Measurements from ENCODE around the gene OCA2.
"Not testable (repeated sequence)": the region's sequence is repeated elsewhere in the genome, so short reads cannot be mapped to it uniquely, and the experiment has no call there.

Gene OCA2

DNA sequence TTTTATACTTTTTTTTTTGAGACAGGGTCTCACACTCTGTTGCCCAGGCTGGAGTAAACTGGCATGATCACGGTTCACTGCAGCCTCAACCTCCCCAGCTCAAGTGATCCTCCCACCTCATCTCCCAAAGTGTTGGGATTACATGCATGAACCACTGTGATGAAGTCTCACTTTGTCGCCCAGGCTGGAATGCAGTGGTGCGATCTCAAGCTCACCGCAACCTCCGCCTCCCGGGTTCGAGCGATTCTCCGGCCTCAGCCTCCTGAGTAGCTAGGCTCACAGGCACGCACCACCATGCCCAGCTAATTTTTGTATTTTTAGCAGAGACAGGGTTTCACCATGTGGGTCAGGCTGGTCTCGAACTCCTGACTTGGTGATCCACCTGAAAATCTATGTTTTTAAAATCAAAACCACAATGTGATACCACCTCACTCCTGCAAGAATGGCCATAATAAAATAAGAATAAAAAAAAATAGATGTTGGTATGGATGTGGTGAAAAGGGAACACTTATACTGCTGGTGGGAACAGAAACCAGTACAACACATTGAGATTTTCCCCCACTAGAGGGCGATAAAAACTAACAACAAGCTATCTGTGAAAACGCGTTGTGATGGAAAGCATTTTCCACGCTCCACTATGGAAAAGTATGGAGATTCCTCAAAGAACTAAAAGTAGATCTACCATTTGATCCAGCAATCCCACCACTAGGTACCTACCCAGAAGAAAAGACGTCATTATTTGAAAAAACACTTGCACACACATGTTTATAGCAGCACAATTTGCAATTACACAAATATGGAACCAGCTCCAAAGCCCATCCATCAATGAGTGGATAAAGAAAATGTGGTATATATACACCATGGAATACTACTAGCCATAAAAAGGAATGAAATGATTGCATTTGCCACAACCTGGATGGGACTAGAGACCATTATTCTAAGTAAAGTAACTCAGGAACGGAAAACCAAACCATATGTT lies 26.8 kb upstream of the OCA2 start:
- Mint-ChIP-seq H3K4me1 (peaks cover 12% of the 10 kb centered on the region), H3K27ac (no peak overlapping the region), H3K9me3 (no peaks in the 10 kb centered on the region), H3K36me3 (peaks cover 4% of the 10 kb centered on the region), H3K4me3 (no peak overlapping the region)
- ATAC-seq (no peak), DNase-seq (ENCODE audit: low spot score in 2 of 2) (no peak)

DNA sequence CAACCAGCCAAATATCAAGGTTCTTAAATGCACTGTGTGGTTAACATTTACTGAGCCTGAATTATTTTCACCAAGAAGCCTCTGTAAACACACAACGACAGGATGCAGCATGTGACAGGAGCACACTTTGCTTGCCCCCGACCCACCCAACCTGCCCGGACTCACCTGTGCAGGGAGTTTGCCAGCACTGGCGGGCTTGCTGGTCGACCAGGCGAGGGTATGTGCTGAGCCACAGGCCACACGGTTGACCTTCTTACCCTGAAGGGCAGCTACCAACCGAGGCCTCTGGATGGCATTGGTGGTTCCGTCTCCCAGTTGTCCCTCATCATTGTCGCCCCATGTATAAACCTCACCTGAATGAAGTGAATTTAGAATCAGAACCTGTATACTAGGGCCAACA lies 25.7 kb upstream of the OCA2 start:
- no peak overlapping the region for H3K4me3 Mint-ChIP-seq
- H3K9me3 Mint-ChIP-seq = no peaks in the 10 kb centered on the region
- no peak for ATAC-seq
- H3K4me1 Mint-ChIP-seq = peaks cover 12% of the 10 kb centered on the region
- DNase-seq (ENCODE audit: low spot score in 2 of 2) = no peak
- no peak overlapping the region for H3K27ac Mint-ChIP-seq
- H3K36me3 Mint-ChIP-seq = peaks cover 10% of the 10 kb centered on the region

DNA sequence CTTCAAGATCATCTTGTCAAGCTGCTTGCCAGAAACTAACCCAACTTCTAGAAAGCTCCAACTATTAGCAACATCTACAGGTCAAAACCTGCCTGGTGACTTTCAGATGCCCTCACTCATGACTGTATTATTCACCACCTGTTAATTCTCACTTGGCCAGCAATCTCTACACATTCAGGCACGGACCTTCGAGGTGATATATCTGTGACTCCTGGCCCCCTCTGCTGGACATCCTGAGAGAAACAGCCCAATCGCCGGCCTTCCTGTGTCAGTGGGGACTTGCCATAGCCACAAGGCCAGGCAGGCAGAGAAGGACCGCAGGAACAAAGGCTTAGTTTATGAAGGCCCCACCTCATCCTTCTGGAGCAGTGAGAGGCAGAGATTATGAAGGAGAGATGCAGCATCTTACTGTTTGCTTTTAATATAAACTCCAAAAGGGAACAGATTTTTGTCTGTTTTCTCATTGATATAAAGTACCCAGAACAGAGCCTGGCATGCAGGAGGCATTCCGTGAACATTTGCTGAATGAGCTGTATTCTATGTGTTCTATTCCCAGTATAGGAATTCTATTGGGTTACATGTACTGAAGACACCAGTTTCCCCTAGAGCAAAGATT lies 24.4 kb upstream of the OCA2 start:
- Mint-ChIP-seq H3K36me3 (peaks cover 12% of the 10 kb centered on the region), H3K27ac (no peak overlapping the region)

DNA sequence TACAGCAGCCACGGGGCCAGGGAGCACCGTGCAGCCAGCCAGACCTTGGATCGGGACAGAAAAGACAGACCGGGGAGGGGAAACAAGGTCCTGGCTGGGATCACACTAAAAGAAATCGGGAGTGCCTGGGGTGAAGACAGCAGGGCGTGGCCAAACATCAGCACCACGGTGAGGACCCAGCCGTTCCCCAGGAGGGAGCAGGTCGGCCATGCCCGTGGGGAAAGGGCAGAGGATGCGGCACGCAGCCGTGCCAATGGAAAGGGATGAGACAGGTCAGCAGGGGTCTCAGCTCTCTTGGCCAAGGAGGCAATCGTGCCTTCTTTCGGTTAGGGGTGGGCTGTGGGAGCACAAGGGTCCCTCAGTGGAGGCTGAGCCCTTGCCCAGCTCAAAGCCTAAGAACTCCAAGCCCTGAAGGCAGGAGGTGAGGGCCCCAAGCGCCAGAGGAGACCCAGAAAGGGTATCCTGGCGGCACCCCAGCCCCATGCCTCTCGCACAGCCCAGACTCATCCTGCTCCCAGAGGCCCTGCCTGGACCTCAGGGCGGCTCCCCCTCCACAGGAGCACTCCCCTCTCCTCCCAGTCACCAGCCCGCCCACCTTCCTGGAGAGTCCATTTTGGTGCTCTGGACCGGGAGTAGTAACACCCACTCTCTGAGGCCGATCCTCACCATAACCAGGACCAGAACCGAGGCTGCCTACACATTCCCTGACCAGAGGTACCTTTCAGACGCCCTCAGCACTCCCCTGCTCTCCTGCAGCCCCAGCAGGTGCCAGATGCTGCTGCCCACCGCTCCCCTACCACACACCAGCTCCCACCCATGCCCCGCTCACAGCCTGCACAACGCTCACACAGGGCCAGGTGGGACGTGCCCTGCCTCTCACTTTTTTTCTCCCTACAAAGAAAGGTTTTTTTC lies 23.2 kb upstream of the OCA2 start:
- Mint-ChIP-seq H3K4me3 (no peak overlapping the region), H3K4me1 (peaks cover 12% of the 10 kb centered on the region), H3K36me3 (peaks cover 24% of the 10 kb centered on the region), H3K27ac (no peak overlapping the region), H3K9me3 (no peaks in the 10 kb centered on the region)
- DNase-seq (ENCODE audit: low spot score in 2 of 2) (no peak), ATAC-seq (peak; percentile 11)

More for the DNA sequence above, 24.4 kb upstream of the OCA2 start:
- ATAC-seq (peak; percentile 65), DNase-seq (ENCODE audit: low spot score in 2 of 2) (peak; percentile 28 to 62)
- Mint-ChIP-seq H3K4me3 (no peak overlapping the region), H3K4me1 (peaks cover 12% of the 10 kb centered on the region), H3K9me3 (no peaks in the 10 kb centered on the region)

DNA sequence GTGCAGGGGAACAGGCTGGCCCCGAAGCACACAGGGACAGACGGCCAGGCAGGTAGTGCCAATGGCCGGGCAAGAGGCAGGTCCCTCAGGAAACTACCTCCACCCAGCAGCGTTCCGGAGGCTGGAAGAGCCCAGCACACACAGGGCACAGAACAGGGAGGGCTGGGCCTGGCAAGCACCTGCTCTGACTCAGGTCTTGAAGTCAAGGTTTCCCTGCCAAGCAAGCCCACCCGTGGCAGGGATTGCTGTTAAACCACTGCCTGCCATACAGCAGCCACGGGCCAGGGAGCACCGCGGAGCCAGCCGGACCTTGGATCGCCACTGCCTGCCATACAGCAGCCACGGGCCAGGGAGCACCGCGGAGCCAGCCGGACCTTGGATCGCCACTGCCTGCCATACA lies 22.5 kb upstream of the OCA2 start:
- ATAC-seq; DNase-seq (ENCODE audit: low spot score in 2 of 2); H3K9me3 Mint-ChIP-seq; H3K27ac Mint-ChIP-seq; H3K4me3 Mint-ChIP-seq: not testable (repeated sequence)
- Mint-ChIP-seq H3K4me1 (peaks cover 12% of the 10 kb centered on the region), H3K36me3 (peaks cover 27% of the 10 kb centered on the region)

DNA sequence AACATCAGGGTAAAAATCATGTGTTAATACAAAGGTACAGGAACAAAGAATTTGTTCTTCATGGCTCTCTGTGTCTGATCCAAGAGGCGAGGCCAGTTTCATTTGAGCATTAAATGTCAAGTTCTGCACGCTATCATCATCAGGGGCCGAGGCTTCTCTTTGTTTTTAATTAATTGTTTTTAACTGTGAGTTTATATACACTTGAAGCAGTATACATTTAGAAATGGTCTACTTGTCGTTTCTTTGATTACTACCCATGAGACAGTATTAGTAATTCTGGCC lies 21.2 kb upstream of the OCA2 start:
- no peak overlapping the region for H3K27ac Mint-ChIP-seq
- no peaks in the 10 kb centered on the region for H3K9me3 Mint-ChIP-seq
- H3K4me3 Mint-ChIP-seq = no peak overlapping the region
- ATAC-seq (no peak), DNase-seq (ENCODE audit: low spot score in 2 of 2) (no peak)
- peaks cover 39% of the 10 kb centered on the region for H3K36me3 Mint-ChIP-seq
- H3K4me1 Mint-ChIP-seq = peaks cover 6% of the 10 kb centered on the region

DNA sequence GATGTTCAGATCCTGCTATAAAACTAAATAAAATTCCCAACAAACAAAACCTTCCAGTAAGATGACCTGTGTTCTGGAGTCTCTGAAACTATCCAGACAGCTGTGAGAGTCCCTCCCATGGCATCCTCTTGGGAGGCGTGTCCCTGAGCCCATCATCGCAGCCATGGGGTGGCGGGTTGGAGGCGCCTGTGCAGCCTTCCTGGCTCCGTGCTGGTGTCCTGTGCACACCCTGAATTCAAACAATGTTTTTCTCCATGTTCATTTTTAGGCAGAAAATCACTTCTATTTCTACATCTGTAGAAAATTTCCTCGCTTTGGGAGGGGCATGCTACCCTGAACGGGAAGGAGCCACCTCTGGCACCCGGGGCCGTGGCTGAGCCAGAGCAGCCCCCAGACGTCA lies 19.4 kb upstream of the OCA2 start:
- Mint-ChIP-seq H3K4me1 (peaks cover 4% of the 10 kb centered on the region), H3K27ac (no peak overlapping the region), H3K9me3 (no peaks in the 10 kb centered on the region), H3K36me3 (peaks cover 49% of the 10 kb centered on the region), H3K4me3 (no peak overlapping the region)
- ATAC-seq (no peak), DNase-seq (ENCODE audit: low spot score in 2 of 2) (no peak)

DNA sequence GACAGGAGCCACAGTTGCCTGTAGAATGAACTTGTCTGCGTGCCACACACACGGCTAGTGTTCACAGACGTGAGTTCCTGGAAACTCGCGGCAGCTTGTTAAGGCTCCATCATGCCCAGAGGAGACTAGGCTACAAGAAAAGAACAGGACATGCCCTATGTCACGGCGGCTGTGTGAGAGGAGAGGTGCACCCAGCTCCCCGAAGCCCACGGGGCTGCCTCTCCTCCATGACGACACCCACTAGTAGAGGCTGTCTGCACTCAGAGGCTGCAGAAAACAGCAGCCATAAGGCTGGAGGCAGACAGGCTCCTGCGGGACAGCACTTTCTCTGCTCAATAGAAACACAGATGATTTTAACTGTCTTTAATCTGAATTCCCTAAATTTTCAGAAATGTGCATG lies 19.0 kb upstream of the OCA2 start:
- Mint-ChIP-seq H3K4me1 (no peaks in the 10 kb centered on the region), H3K4me3 (no peak overlapping the region), H3K27ac (no peak overlapping the region), H3K9me3 (no peaks in the 10 kb centered on the region), H3K36me3 (peaks cover 53% of the 10 kb centered on the region)
- no peak for DNase-seq (ENCODE audit: low spot score in 2 of 2)
- no peak for ATAC-seq

DNA sequence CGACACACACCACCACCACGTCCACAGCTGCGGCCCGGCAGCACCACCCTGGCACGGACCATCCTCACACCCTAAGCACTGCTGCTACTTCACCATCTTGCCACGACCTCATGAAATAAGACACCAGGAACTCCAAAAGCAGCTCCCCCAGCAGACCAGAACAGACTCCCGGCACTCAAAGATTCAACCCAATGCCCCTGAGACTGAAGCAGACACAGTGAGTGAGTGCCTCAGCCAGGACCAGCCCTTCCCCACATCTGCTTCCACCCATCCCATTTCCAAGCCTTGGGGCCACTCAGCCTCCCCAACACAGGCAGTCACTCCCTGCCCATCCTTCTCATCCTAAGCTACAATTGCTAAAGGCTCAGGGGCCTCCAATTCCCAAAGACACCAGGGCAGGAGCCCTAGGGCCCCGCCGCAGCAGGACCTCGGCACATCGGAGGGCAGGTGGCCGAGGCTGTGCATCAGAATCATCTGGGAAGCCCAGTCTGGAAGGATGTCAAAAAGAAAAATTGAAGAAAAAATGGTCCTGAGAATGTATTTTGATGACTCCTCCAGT lies 18.4 kb upstream of the OCA2 start:
- Mint-ChIP-seq H3K4me1 (no peaks in the 10 kb centered on the region), H3K36me3 (peaks cover 59% of the 10 kb centered on the region), H3K27ac (no peak overlapping the region), H3K4me3 (no peak overlapping the region), H3K9me3 (no peaks in the 10 kb centered on the region)
- DNase-seq (ENCODE audit: low spot score in 2 of 2) (no peak), ATAC-seq (no peak)

DNA sequence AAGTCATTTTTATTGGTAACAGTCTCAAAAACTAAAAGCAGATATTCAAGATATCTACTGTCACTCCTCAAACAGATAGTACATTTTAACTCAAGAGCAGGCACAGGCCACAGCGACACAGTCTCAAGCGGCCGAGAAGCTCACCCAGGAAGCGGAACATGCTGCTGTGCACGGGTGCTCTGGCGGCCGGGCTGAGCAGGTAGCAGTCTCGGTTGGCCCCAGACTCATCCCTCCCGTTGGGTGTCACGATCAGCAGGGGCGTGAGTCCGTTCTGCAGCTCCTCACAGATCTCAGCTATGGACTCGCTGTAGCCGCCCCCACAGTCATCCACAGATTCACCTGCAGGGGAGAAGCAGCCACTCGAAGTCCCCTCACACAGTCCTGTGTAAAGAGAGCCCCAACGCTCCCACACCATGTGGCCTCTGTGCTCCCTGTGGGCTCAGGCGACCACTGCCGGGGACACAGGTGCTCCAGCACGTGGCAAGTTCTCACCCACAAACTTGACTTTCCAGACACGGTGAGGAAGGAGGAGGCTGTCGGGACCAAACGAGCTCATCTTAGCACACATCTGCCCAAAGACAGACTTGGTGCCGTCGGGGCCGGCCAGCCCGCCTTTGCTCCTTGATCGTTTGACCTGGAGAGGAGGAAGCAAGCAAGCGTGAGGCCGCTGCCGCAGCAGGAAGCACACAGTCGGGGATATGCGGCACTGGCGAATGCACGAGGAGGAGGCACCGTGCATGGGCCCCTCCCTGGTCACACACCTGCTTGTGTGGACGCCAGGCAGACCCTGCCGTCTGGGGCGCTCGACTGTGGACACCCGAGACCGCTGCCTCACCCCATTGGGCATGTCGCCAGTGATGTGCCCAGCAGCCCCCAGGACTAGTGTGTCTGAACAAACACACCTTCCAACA lies 17.7 kb upstream of the OCA2 start:
- H3K36me3 Mint-ChIP-seq = peaks cover 66% of the 10 kb centered on the region

DNA sequence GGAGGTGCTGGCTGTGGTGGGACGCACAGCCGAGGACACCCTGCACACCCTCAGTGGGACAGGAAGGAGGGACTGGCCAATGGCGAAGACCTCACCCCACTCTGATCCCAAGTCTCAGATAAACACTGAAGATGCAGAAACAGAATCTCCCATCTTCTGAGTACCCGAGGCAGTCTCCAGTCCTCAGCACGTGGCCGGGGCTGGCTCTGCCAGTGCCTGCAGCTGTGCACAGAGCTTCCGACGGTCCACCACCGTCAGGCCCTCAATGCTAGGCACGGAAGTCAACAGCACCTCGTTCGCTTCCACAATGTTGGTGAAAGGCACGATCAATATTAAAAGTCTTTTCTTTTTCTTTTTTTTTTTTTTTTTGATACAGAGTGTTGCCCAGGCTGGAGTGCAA lies 16.8 kb upstream of the OCA2 start:
- DNase-seq (ENCODE audit: low spot score in 2 of 2) (no peak), ATAC-seq (no peak)
- Mint-ChIP-seq H3K4me1 (no peaks in the 10 kb centered on the region), H3K9me3 (no peaks in the 10 kb centered on the region), H3K4me3 (no peak overlapping the region), H3K36me3 (peaks cover 67% of the 10 kb centered on the region), H3K27ac (peak overlapping the region; percentile 27)

More for the DNA sequence above, 17.7 kb upstream of the OCA2 start:
- ATAC-seq (no peak), DNase-seq (ENCODE audit: low spot score in 2 of 2) (no peak)
- no peak overlapping the region for H3K27ac Mint-ChIP-seq
- no peak overlapping the region for H3K4me3 Mint-ChIP-seq
- H3K9me3 Mint-ChIP-seq = no peaks in the 10 kb centered on the region
- no peaks in the 10 kb centered on the region for H3K4me1 Mint-ChIP-seq

DNA sequence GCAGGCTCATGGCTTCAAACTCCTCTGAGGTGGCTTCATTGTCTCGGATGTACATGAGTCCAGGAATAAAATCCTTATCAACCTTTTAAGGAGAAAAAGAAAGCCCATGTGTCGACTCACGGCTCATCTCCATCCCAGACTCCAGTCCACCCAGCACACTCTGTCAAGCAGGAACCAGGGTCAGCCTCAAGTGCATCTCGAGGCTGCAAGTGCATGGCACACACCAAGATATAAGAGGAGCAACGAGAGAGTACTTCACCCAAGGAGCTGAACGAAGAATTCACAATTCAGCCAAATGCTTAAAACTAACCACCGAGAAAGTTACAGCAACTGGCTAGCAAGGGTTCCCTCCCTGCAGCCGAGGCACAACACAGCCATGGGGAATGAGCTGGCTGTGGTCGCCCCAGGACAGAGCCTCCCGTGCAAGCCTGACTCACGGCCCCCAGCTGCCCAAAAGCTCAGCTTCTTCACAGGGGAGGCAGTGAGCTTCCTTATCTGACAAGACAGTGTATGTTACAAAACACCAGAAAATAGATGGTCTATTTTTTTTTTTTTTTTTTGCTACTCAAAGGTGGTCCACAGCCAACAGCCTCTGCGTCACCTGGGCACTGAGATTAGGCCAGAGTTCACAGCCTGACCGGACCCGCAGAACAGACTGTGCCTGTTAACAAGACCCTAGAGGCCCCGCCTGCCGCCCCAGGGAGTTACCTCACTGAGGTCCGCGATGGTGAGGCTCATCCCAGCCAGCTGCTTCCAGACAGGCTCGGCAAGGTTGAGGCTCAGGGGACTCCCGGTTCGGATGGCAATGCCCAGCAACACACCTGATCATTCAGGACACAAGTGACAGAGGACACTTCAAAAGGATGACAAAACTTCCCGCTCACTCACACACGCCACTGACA lies 15.9 kb upstream of the OCA2 start:
- Mint-ChIP-seq H3K36me3 (peaks cover 62% of the 10 kb centered on the region), H3K27ac (peak overlapping the region; percentile 27), H3K4me1 (no peaks in the 10 kb centered on the region), H3K9me3 (no peaks in the 10 kb centered on the region), H3K4me3 (no peak overlapping the region)
- ATAC-seq = no peak
- DNase-seq (ENCODE audit: low spot score in 2 of 2) = no peak

DNA sequence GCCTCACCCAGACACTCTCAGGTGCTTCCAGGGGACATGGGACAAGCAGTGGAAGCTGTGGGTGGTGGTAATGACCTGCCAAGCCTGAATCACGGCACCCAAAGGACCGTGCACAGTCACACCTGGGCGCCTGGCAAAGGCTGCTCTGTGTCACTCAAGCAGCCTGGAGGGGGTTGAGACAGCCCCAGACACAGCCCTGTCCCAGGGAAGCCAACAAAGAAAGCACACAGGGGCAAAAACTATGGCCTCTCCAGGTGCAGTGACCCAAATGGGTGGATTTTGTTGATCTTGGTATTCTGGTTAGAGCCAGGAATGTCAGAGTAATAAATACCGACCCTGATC lies 15.0 kb upstream of the OCA2 start:
- no peak for ATAC-seq
- peaks cover 62% of the 10 kb centered on the region for H3K36me3 Mint-ChIP-seq
- H3K9me3 Mint-ChIP-seq = no peaks in the 10 kb centered on the region
- no peaks in the 10 kb centered on the region for H3K4me1 Mint-ChIP-seq
- no peak overlapping the region for H3K4me3 Mint-ChIP-seq
- no peak overlapping the region for H3K27ac Mint-ChIP-seq
- DNase-seq (ENCODE audit: low spot score in 2 of 2) = no peak
